Naive thymus-derived CD4-positive, alpha-beta T cell (primary cell): ENCODE measurements around the gene MXD4. TPM values are rescaled to one million over a fixed set of nuclear protein-coding genes. Genes with fewer than 3 reads are reported as not detected.
"Not testable (repeated sequence)": the region's sequence is repeated elsewhere in the genome, so short reads cannot be mapped to it uniquely, and the experiment has no call there.

Experiments
- ATAC-seq: fragments of 150-1000 bp; cut with Tn5 transposase; 2 replicates; pipeline ENCODE4 v1.10.0; 2021; ENCODE audit warnings: mild to moderate bottlenecking, moderate library complexity
- CTCF ChIA-PET: fragments of 350-600 bp; sonication (Branson Sonifier 250); formaldehyde crosslinking; loops from one replicate; lab custom pipeline; 2021; ENCODE audit warnings: antibody characterized with exemption; lab: Charles Lee
- POLR2A ChIA-PET: fragments of 350-600 bp; sonication (Branson Sonifier 250); formaldehyde crosslinking; loops from one replicate; lab custom pipeline; 2021; ENCODE audit warnings: antibody characterized with exemption, inconsistent platforms; lab: Charles Lee
- DNase-seq, 9 donors: peaks; one replicate each; pipeline versions ENCODE4 v3.0.0 to v3.0.0-alpha.2; 2020 to 2022; ENCODE audit warnings: mixed read lengths in 1 of 9
- H3K27ac ChIP-seq: one replicate; pipeline ENCODE4 v1.7.0; 2013; ENCODE audit warnings: mild to moderate bottlenecking, low read depth, low read length, moderate library complexity
- H3K27me3 ChIP-seq, 2 donors: one replicate each; pipeline ENCODE4 v1.7.0; 2013; ENCODE audit warnings: low read length in 2 of 2, mild to moderate bottlenecking in 2 of 2, moderate library complexity in 2 of 2; ENCODE audit not compliant: control insufficient read depth in 2 of 2, insufficient read depth in 2 of 2
- H3K36me3 ChIP-seq, 3 experiments: 1 replicate in 2 of 3; 2 replicates in 1 of 3; pipeline ENCODE4 v1.7.0; 2013; ENCODE audit warnings: low read length in 3 of 3, mild to moderate bottlenecking in 3 of 3, moderate library complexity in 1 of 3; ENCODE audit not compliant: insufficient read depth in 3 of 3, control insufficient read depth in 2 of 3
- H3K4me1 ChIP-seq, 2 donors: one replicate each; pipeline ENCODE4 v1.7.0; 2013; ENCODE audit warnings: low read length in 2 of 2, mild to moderate bottlenecking in 2 of 2, moderate library complexity in 1 of 2; ENCODE audit not compliant: control insufficient read depth in 2 of 2, insufficient read depth in 2 of 2
- H3K4me3 ChIP-seq: 2 replicates; pipeline ENCODE4 v1.7.0; 2013; ENCODE audit warnings: mild to moderate bottlenecking, low read length
- H3K9me3 ChIP-seq, 3 experiments: 1 replicate in 2 of 3; 2 replicates in 1 of 3; pipeline ENCODE4 v1.7.0; 2013; ENCODE audit warnings: low read length in 3 of 3; ENCODE audit not compliant: control insufficient read depth in 2 of 3
- H3K27ac Mint-ChIP-seq, 9 donors: one replicate each; pipeline ENCODE4 v1.8.0; 2020 to 2022; ENCODE audit warnings: mixed read lengths in 9 of 9, mild to moderate bottlenecking in 8 of 9, moderate library complexity in 5 of 9, inconsistent platforms in 2 of 9
- H3K27me3 Mint-ChIP-seq, 5 donors: one replicate each; pipeline ENCODE4 v1.8.0; 2021 to 2022; ENCODE audit warnings: mixed read lengths in 5 of 5, mild to moderate bottlenecking in 1 of 5
- H3K36me3 Mint-ChIP-seq, 5 donors: one replicate each; pipeline ENCODE4 v1.8.0; 2020 to 2022; ENCODE audit warnings: mixed read lengths in 5 of 5, mild to moderate bottlenecking in 3 of 5, inconsistent platforms in 1 of 5
- H3K4me1 Mint-ChIP-seq, 7 donors: one replicate each; pipeline ENCODE4 v1.8.0; 2020 to 2022; ENCODE audit warnings: mixed read lengths in 7 of 7, mild to moderate bottlenecking in 3 of 7, inconsistent platforms in 1 of 7
- H3K4me3 Mint-ChIP-seq, 10 donors: one replicate each; pipeline ENCODE4 v1.8.0; 2020 to 2022; ENCODE audit warnings: mild to moderate bottlenecking in 10 of 10, mixed read lengths in 10 of 10, moderate library complexity in 6 of 10, inconsistent platforms in 2 of 10
- H3K9me3 Mint-ChIP-seq, 11 donors: one replicate each; pipeline ENCODE4 v1.8.0; 2020 to 2022; ENCODE audit warnings: mixed read lengths in 11 of 11, mild to moderate bottlenecking in 4 of 11, inconsistent platforms in 1 of 11, moderate library complexity in 1 of 11
- intact Hi-C, 2 donors: fragments of 100-400 bp; cut with micrococcal nuclease; formaldehyde crosslinking; loops; one replicate each; pipeline ENCODE4 v1.15.1; 2023
- polyA plus RNA-seq, 2 donors: library from polyadenylated mRNA; unstranded; fragments of 300-500 nt; fragmentation: Illumina TruSeq; gene quantifications; one replicate each; pipeline ENCODE4 v1.2.3, GENCODE V29; 2021
- total RNA-seq, 6 experiments: library from RNA in 5 of 6; stranded (reverse) in 5 of 6; gene quantifications; 1 replicate in 5 of 6; 2 replicates in 1 of 6; pipeline ENCODE4 v1.2.3 and lab custom pipeline; 2021 to 2026

The MXD4 gene
- total and polyA plus RNA-seq, 7 experiments from 2014 or later: 18.9 to 106 (median 46.0) TPM

- Mint-ChIP-seq H3K27ac (peak overlapping the region; percentile 83 to 95 (median 90)), H3K4me1 (peaks cover 48 to 69% (median 60%) of the 10 kb centered on the region in 7 donors), H3K9me3 (no peaks in the 10 kb centered on the region), H3K36me3 (peaks cover 0 to 26% (median 17%) of the 10 kb centered on the region in 5 donors), H3K4me3 (peak overlapping the region; percentile 80 to 95 (median 91)), H3K27me3 (peaks cover 0 to 6% (median 0%) of the 10 kb centered on the region in 5 donors)
- peaks cover 0 to 7% (median 0%) of the 10 kb centered on the region in 3 experiments for H3K36me3 ChIP-seq
- peak overlapping the region; percentile 89 for H3K27ac ChIP-seq
- POLR2A ChIA-PET: interaction anchor here (0.6 to 4.9 kb wide), 9 partner anchors 19 to 529 kb away, joined by 4 to 48 read pairs (median 5); partner anchors contain the start of genes MXD4, RNF4 and SLBP
- peak overlapping the region; percentile 93 for H3K4me3 ChIP-seq
- peaks cover 37 to 38% of the 10 kb centered on the region in 2 donors for H3K4me1 ChIP-seq
- ATAC-seq: no peak
- no peaks in the 10 kb centered on the region for H3K9me3 ChIP-seq
- peak in 6 of 9 donors; percentile 46 to 64 (median 53) for DNase-seq
- no peaks in the 10 kb centered on the region for H3K27me3 ChIP-seq
- CTCF ChIA-PET: interaction anchor here (1.1 to 2.3 kb wide), 2 partner anchors 21 to 41 kb away, joined by 3 to 7 read pairs; partner anchors contain the start of gene MXD4
- intact Hi-C loops: loop anchor here (5.0 kb wide), 3 partner anchors 111 to 1459 kb away; partner anchors contain the start of genes GRK4 (in 1 of the 2) and NOP14 (in 1 of the 2)
Measured at GRCh38 chr4:2241003-2241402, 20.9 kb downstream of the MXD4 start.

GRCh38 chr4:2236944-2237666 is 24.8 kb downstream of the MXD4 start:
- POLR2A ChIA-PET: interaction anchor here (0.7 kb wide), 2 partner anchors 71 to 255 kb away, joined by 3 read pairs; no protein-coding TSS in a partner anchor
- H3K4me1 Mint-ChIP-seq: peaks cover 39 to 81% (median 70%) of the 10 kb centered on the region in 7 donors
- no peaks in the 10 kb centered on the region for H3K27me3 ChIP-seq
- H3K27ac ChIP-seq: no peak overlapping the region
- no peak for DNase-seq
- H3K36me3 Mint-ChIP-seq: peaks cover 4 to 42% (median 28%) of the 10 kb centered on the region in 5 donors
- peak overlapping the region; percentile 17 to 83 (median 61) for H3K4me3 Mint-ChIP-seq
- no peaks in the 10 kb centered on the region for H3K9me3 Mint-ChIP-seq
- peaks cover 37 to 38% of the 10 kb centered on the region in 2 donors for H3K4me1 ChIP-seq
- H3K27me3 Mint-ChIP-seq: no peaks in the 10 kb centered on the region
- peaks cover 10 to 19% (median 13%) of the 10 kb centered on the region in 3 experiments for H3K36me3 ChIP-seq
- H3K4me3 ChIP-seq: no peak overlapping the region
- intact Hi-C loops: no loop called here
- no peaks in the 10 kb centered on the region for H3K9me3 ChIP-seq
- no peak for ATAC-seq
- H3K27ac Mint-ChIP-seq: peak overlapping the region in 6 of 9 donors; percentile 8 to 71 (median 52)
- CTCF ChIA-PET: interaction anchor here (2.0 kb wide), 1 partner anchor 17 kb away, joined by 6 read pairs; no protein-coding TSS in a partner anchor

GRCh38 chr4:2231082-2231481 is 30.8 kb downstream of the MXD4 start:
- no peaks in the 10 kb centered on the region for H3K9me3 ChIP-seq
- no peaks in the 10 kb centered on the region for H3K4me1 ChIP-seq
- peaks cover 4 to 23% (median 13%) of the 10 kb centered on the region in 5 donors for H3K36me3 Mint-ChIP-seq
- peaks cover 10 to 13% (median 12%) of the 10 kb centered on the region in 3 experiments for H3K36me3 ChIP-seq
- H3K27ac ChIP-seq: no peak overlapping the region
- H3K4me3 ChIP-seq: no peak overlapping the region
- no peak overlapping the region for H3K4me3 Mint-ChIP-seq
- no peaks in the 10 kb centered on the region for H3K27me3 ChIP-seq
- no peaks in the 10 kb centered on the region for H3K9me3 Mint-ChIP-seq
- H3K27ac Mint-ChIP-seq: no peak overlapping the region
- CTCF ChIA-PET: interaction anchor here (3.6 kb wide), 1 partner anchor 11 kb away, joined by 18 read pairs; no protein-coding TSS in a partner anchor
- peaks cover 12 to 43% (median 32%) of the 10 kb centered on the region in 7 donors for H3K4me1 Mint-ChIP-seq
- H3K27me3 Mint-ChIP-seq: no peaks in the 10 kb centered on the region
- ATAC-seq (no peak), DNase-seq (no peak)
- intact Hi-C loops: no loop called here
- POLR2A ChIA-PET: no interaction called here

- no peak for ATAC-seq
- peaks cover 0 to 14% (median 0%) of the 10 kb centered on the region in 3 experiments for H3K36me3 ChIP-seq
- DNase-seq: no peak
- intact Hi-C loops: no loop called here
- H3K27me3 ChIP-seq: no peaks in the 10 kb centered on the region
- H3K4me3 ChIP-seq: no peak overlapping the region
- Mint-ChIP-seq H3K27ac (peak overlapping the region in 1 of 9 donors; percentile 20), H3K9me3 (no peaks in the 10 kb centered on the region), H3K4me3 (no peak overlapping the region), H3K36me3 (peaks cover 0 to 8% (median 3%) of the 10 kb centered on the region in 5 donors), H3K4me1 (peaks cover 0 to 9% (median 4%) of the 10 kb centered on the region in 7 donors), H3K27me3 (no peaks in the 10 kb centered on the region)
- H3K27ac ChIP-seq: no peak overlapping the region
- CTCF ChIA-PET: no interaction called here
- POLR2A ChIA-PET: no interaction called here
- no peaks in the 10 kb centered on the region for H3K4me1 ChIP-seq
- no peaks in the 10 kb centered on the region for H3K9me3 ChIP-seq
Measured at GRCh38 chr4:2226261-2226660, 35.6 kb downstream of the MXD4 start.

GRCh38 chr4:2222838-2223237 is 39.1 kb downstream of the MXD4 start:
- H3K9me3 Mint-ChIP-seq: no peaks in the 10 kb centered on the region
- POLR2A ChIA-PET: interaction anchor here (1.4 kb wide), 1 partner anchor 17 kb away, joined by 4 read pairs; no protein-coding TSS in a partner anchor
- intact Hi-C loops: no loop called here

GRCh38 chr4:2221378-2221777 is 40.5 kb downstream of the MXD4 start:
- H3K4me1 Mint-ChIP-seq: peaks cover 0 to 17% (median 6%) of the 10 kb centered on the region in 7 donors
- H3K27ac ChIP-seq, H3K36me3 Mint-ChIP-seq, ATAC-seq, H3K9me3 Mint-ChIP-seq, H3K9me3 ChIP-seq, H3K27ac Mint-ChIP-seq, H3K27me3 Mint-ChIP-seq, DNase-seq, H3K4me3 ChIP-seq, intact Hi-C loops, H3K27me3 ChIP-seq, H3K4me3 Mint-ChIP-seq, H3K4me1 ChIP-seq: not testable (repeated sequence)
- ChIA-PET POLR2A (interaction anchor here (0.6 to 1.6 kb wide), 2 partner anchors 41 to 341 kb away, joined by 3 to 5 read pairs; partner anchors contain the start of gene MXD4), CTCF (interaction anchor here (0.7 to 2.2 kb wide), 4 partner anchors 8 to 244 kb away, joined by 3 to 18 read pairs (median 8); no protein-coding TSS in a partner anchor)
- peaks cover 0 to 14% (median 0%) of the 10 kb centered on the region in 3 experiments for H3K36me3 ChIP-seq

More at GRCh38 chr4:2222838-2223237, 39.1 kb downstream of the MXD4 start:
- Mint-ChIP-seq H3K4me3 (no peak overlapping the region), H3K4me1 (peaks cover 0 to 15% (median 7%) of the 10 kb centered on the region in 7 donors), H3K36me3 (peaks cover 0 to 4% (median 0%) of the 10 kb centered on the region in 5 donors), H3K27me3 (no peaks in the 10 kb centered on the region), H3K27ac (no peak overlapping the region)
- DNase-seq (no peak), ATAC-seq (no peak)
- no peaks in the 10 kb centered on the region for H3K27me3 ChIP-seq
- H3K4me3 ChIP-seq: no peak overlapping the region
- H3K9me3 ChIP-seq: no peaks in the 10 kb centered on the region
- CTCF ChIA-PET: interaction anchor here (0.6 kb wide), 3 partner anchors 19 to 59 kb away, joined by 3 to 4 read pairs (median 4); no protein-coding TSS in a partner anchor
- H3K36me3 ChIP-seq: peaks cover 0 to 14% (median 0%) of the 10 kb centered on the region in 3 experiments
- H3K4me1 ChIP-seq: peaks cover 0 to 7% of the 10 kb centered on the region in 2 donors
- H3K27ac ChIP-seq: no peak overlapping the region
